A549 (cell line): ENCODE data around the gene HES1.

Experiments used
- CBX8 ChIP-seq: fragments of 200-600 bp; sonication (generic); IDR thresholded peaks from 2 replicates; pipeline ENCODE4 v1.6.1; 2016
- CTCF ChIP-seq: fragments of >200 bp; sonication (Bioruptor Twin); formaldehyde crosslinking; IDR thresholded peaks from 3 replicates; pipeline ENCODE4 v1.5.1; 2016
- EP300 ChIP-seq, 2 experiments: fragments of >200 bp; sonication (Bioruptor Twin); formaldehyde crosslinking; IDR thresholded peaks; 2 replicates in 1 of 2; 3 replicates in 1 of 2; pipeline ENCODE4 v1.6.1; 2016 to 2017
- FOSL2 ChIP-seq, 2 experiments: fragments of 450-650 bp in 1 of 2; fragments of >200 bp in 1 of 2; sonication (Bioruptor Twin) in 1 of 2; formaldehyde crosslinking; IDR thresholded peaks; 2 replicates each; pipeline versions ENCODE4 v1.5.0 to v1.6.1; 2016 to 2020; ENCODE audit warnings: mild to moderate bottlenecking in 1 of 2, moderate library complexity in 1 of 2
- HMGXB4 ChIP-seq: fragments of 250-450 bp; sonication (Bioruptor Pico); IDR thresholded peaks from 2 replicates; pipeline ENCODE4 v1.5.0; 2021; ENCODE audit warnings: mild to moderate bottlenecking, moderate library complexity, borderline replicate concordance
- NFE2L2 ChIP-seq: fragments of 150-350 bp; conservative IDR thresholded peaks from 2 replicates; pipeline ENCODE4 v1.6.1; 2014; ENCODE audit warnings: low read length
- POLR2A ChIP-seq: IDR thresholded peaks from 2 replicates; pipeline ENCODE4 v1.6.1; 2012; ENCODE audit warnings: mild to moderate bottlenecking, low read length
- RAD21 ChIP-seq, 2 experiments: fragments of >200 bp in 1 of 2; sonication (Bioruptor Twin) in 1 of 2; formaldehyde crosslinking in 1 of 2; IDR thresholded peaks in 1 of 2; conservative IDR thresholded peaks in 1 of 2; 2 replicates in 1 of 2; 3 replicates in 1 of 2; pipeline ENCODE4 v1.6.1; 2012 to 2018; ENCODE audit warnings: inconsistent platforms in 1 of 2
- REST ChIP-seq: fragments of 200-600 bp; sonication (generic); IDR thresholded peaks from 2 replicates; pipeline ENCODE4 v1.6.1; 2016; ENCODE audit warnings: antibody characterized with exemption, mild to moderate bottlenecking, moderate library complexity
- USF2 ChIP-seq: fragments of 450-650 bp; IDR thresholded peaks from 2 replicates; pipeline ENCODE4 v1.6.1; 2014; ENCODE audit warnings: antibody characterized with exemption

- TF ChIP-seq CTCF = no peak
- TF ChIP-seq FOSL2 (IDR thresholded peaks at IDR 0.05) = no peak
- TF ChIP-seq FOSL2 (CRISPR knock-in tag; IDR thresholded peaks at IDR 0.05) = no peak
- no peak for TF ChIP-seq EP300 (IDR thresholded peaks at IDR 0.05)
- TF ChIP-seq POLR2A = no peak
- TF ChIP-seq REST = no peak
- no peak for TF ChIP-seq RAD21 (conservative IDR thresholded peaks at IDR 0.05 in 1 of 2, IDR thresholded peaks at IDR 0.05 in 1 of 2)
- no peak for TF ChIP-seq USF2
- TF ChIP-seq HMGXB4 (CRISPR knock-in tag) = no peak
- no peak for TF ChIP-seq CBX8
- no peak for TF ChIP-seq NFE2L2
Measured at GRCh38 chr3:194120789-194121770, 14.9 kb upstream of the HES1 start.
